ENCODE measurements around the gene NFASC.

- TF ChIP-seq CTCF (IDR thresholded peaks at IDR 0.05) (no peak), JUN (CRISPR knock-in tag; IDR thresholded peaks at IDR 0.05) (no peak), TP53 (CRISPR knock-in tag; IDR thresholded peaks at IDR 0.05) (no peak), FOXK1 (CRISPR knock-in tag; IDR thresholded peaks at IDR 0.05) (no peak), GABPB1 (CRISPR knock-in tag; IDR thresholded peaks at IDR 0.05) (no peak), NR1H2 (CRISPR knock-in tag; IDR thresholded peaks at IDR 0.05) (no peak), ETV6 (CRISPR knock-in tag; IDR thresholded peaks at IDR 0.05) (no peak), SOX15 (CRISPR knock-in tag; IDR thresholded peaks at IDR 0.05) (no peak), ATF1 (CRISPR knock-in tag; IDR thresholded peaks at IDR 0.05) (no peak), ARID4B (CRISPR knock-in tag; IDR thresholded peaks at IDR 0.05; ENCODE audit: borderline replicate concordance) (no peak), ZBTB21 (CRISPR knock-in tag; IDR thresholded peaks at IDR 0.05; ENCODE audit: borderline replicate concordance) (no peak)
- TF ChIP-seq, protein P1, sequence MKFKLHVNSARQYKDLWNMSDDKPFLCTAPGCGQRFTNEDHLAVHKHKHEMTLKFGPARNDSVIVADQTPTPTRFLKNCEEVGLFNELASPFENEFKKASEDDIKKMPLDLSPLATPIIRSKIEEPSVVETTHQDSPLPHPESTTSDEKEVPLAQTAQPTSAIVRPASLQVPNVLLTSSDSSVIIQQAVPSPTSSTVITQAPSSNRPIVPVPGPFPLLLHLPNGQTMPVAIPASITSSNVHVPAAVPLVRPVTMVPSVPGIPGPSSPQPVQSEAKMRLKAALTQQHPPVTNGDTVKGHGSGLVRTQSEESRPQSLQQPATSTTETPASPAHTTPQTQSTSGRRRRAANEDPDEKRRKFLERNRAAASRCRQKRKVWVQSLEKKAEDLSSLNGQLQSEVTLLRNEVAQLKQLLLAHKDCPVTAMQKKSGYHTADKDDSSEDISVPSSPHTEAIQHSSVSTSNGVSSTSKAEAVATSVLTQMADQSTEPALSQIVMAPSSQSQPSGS (CRISPR knock-in tag; IDR thresholded peaks at IDR 0.05; ENCODE audit: borderline replicate concordance, low read depth), result no peak
- TF ChIP-seq, protein P2, sequence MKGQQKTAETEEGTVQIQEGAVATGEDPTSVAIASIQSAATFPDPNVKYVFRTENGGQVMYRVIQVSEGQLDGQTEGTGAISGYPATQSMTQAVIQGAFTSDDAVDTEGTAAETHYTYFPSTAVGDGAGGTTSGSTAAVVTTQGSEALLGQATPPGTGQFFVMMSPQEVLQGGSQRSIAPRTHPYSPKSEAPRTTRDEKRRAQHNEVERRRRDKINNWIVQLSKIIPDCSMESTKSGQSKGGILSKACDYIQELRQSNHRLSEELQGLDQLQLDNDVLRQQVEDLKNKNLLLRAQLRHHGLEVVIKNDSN (CRISPR knock-in tag; IDR thresholded peaks at IDR 0.05), result no peak
Measured at GRCh38 chr1:205062319-205062718, 191.7 kb downstream of the NFASC start.

Data from WTC11 (cell line).